GM23248 (cell line): ENCODE measurements around the gene CXCL17.

Experiments used
- EZH2 ChIP-seq: fragments of 200-600 bp; sonication (generic); IDR thresholded peaks from 2 replicates; pipeline ENCODE4 v1.6.1; 2018; ENCODE audit warnings: antibody characterized with exemption, mild to moderate bottlenecking; ENCODE audit not compliant: insufficient read depth, poor library complexity, severe bottlenecking
- EZH2phosphoT487 ChIP-seq: fragments of 200-600 bp; sonication (generic); IDR thresholded peaks from 2 replicates; pipeline ENCODE4 v1.6.1; 2018; ENCODE audit warnings: antibody characterized with exemption, moderate library complexity, mild to moderate bottlenecking, low read depth; ENCODE audit not compliant: insufficient read depth

DNA sequence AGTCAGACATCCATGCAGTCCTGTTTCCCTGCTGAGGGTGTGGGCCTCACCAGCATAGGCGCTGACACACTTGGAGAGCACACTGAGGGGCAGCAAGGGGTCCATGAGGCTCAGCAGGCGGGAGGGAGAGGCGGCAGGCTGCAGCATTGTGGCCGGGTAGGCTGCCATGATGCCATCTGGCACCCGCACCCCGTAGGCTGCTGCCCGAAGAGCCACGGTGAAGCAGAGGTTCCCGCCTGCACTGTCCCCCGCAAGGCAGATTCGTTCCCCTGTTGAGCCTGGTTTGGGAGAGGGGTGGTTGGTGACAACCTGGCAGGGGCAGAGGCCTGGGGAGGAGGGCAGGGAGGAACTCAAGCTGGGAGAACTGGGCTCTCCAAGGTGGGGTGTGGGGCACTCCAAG lies 36.6 kb downstream of the CXCL17 start:
- TF ChIP-seq EZH2 (no peak), EZH2phosphoT487 (no peak)
